Endodermal cell (in vitro differentiated cells): Measurements from ENCODE around the gene ARHGAP6. TPM values are rescaled to one million over a fixed set of nuclear protein-coding genes. Genes with fewer than 3 reads are reported as not detected.
A peak's percentile ranks its signal among the peaks of the same experiment; 100 is the strongest.

Source experiments
- DNase-seq: peaks from one replicate; pipeline ENCODE4 v3.0.0-alpha.2; 2017
- H3K27ac ChIP-seq: 2 replicates; pipeline ENCODE4 v1.5.1; 2013; ENCODE audit warnings: mild to moderate bottlenecking, low read depth, low read length, moderate library complexity
- H3K27me3 ChIP-seq: 2 replicates; pipeline ENCODE4 v1.6.1; 2013; ENCODE audit warnings: mild to moderate bottlenecking, low read length, moderate library complexity; ENCODE audit not compliant: insufficient read depth, control insufficient read depth, poor library complexity, severe bottlenecking
- H3K36me3 ChIP-seq: 2 replicates; pipeline ENCODE4 v1.7.0; 2013; ENCODE audit warnings: mild to moderate bottlenecking, low read length, moderate library complexity; ENCODE audit not compliant: control insufficient read depth, insufficient read depth
- H3K4me1 ChIP-seq: one replicate; pipeline ENCODE4 v1.7.0; 2013; ENCODE audit warnings: low read length; ENCODE audit not compliant: control insufficient read depth, insufficient read depth
- H3K4me3 ChIP-seq: 2 replicates; pipeline ENCODE4 v1.5.1; 2013; ENCODE audit warnings: mild to moderate bottlenecking, low read length, moderate library complexity
- H3K9ac ChIP-seq: 2 replicates; pipeline ENCODE4 v1.6.1; 2013; ENCODE audit warnings: mild to moderate bottlenecking, low read length, moderate library complexity; ENCODE audit not compliant: poor library complexity, severe bottlenecking; ENCODE audit errors: extremely low read depth
- H3K9me3 ChIP-seq: 2 replicates; pipeline ENCODE4 v1.6.1; 2013; ENCODE audit warnings: mild to moderate bottlenecking, low read length, moderate library complexity; ENCODE audit not compliant: control insufficient read depth
- H3K27ac Mint-ChIP-seq: 2 replicates; pipeline ENCODE4 v1.8.0; 2020; ENCODE audit warnings: mixed read lengths
- H3K27me3 Mint-ChIP-seq: 2 replicates; pipeline ENCODE4 v1.8.0; 2021; ENCODE audit warnings: mild to moderate bottlenecking, mixed read lengths; ENCODE audit not compliant: insufficient read depth
- H3K36me3 Mint-ChIP-seq: 2 replicates; pipeline ENCODE4 v1.8.0; 2020; ENCODE audit warnings: low read depth, mixed read lengths
- H3K4me1 Mint-ChIP-seq: 2 replicates; pipeline ENCODE4 v1.8.0; 2020; ENCODE audit warnings: mixed read lengths
- H3K4me3 Mint-ChIP-seq: 2 replicates; pipeline ENCODE4 v1.8.0; 2020; ENCODE audit warnings: mild to moderate bottlenecking, moderate library complexity, mixed read lengths
- H3K9me3 Mint-ChIP-seq: 2 replicates; pipeline ENCODE4 v1.8.0; 2020; ENCODE audit warnings: mild to moderate bottlenecking, mixed read lengths
- CTCF ChIP-seq: fragments of 200-600 bp; sonication (generic); conservative IDR thresholded peaks from 2 replicates; pipeline ENCODE4 v1.5.0; 2021; ENCODE audit warnings: antibody characterized with exemption, mild to moderate bottlenecking
- WGBS, 2 experiments: methylation state at CpG; one replicate each; pipeline versions ENCODE4 v1.1.5 to v1.1.7; 2013; ENCODE audit warnings: missing lambda C conversion rate in 2 of 2, mixed read lengths in 1 of 2; ENCODE audit not compliant: insufficient coverage in 1 of 2, insufficient read length in 1 of 2; 5-methylcytosine and 5-hydroxymethylcytosine counted together
- total RNA-seq, 2 donors: library from RNA; stranded (reverse); fragmentation: NEBNext Ultra II Directional in 1 of 2; extraction: Animal tissue kit (Norgen Biotek cat#: 25700) in 1 of 2; gene quantifications; 2 replicates in 1 of 2; 3 replicates in 1 of 2; pipeline ENCODE4 v1.2.1, GENCODE V29; 2021

The ARHGAP6 gene
- total RNA-seq, 2 donors from 2014 or later: 0.48 to 0.73 TPM

DNA sequence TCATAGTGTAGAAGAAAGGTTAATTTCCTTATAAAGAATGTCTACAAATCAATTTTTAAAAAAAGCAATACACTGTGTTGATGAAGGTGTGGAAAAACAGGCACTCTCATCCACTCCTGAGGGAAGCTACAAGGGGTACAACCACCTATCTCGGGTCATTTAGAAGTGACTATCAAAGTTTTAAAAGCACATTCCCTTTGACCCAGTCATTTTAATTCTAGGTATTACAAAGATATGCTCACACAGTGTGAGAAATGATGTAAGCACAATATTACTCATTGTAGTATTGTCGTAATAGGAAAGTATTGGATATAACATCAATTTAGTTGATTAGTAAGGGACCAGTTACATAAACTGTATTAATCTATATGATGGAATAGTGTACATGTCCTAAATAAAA is 562.0 kb downstream of the ARHGAP6 start:
- Histone ChIP-seq H3K9ac (no peak overlapping the region), H3K27ac (no peak overlapping the region), H3K27me3 (no peaks in the 10 kb centered on the region), H3K36me3 (no peaks in the 10 kb centered on the region), H3K4me1 (no peaks in the 10 kb centered on the region), H3K4me3 (no peak overlapping the region), H3K9me3 (no peaks in the 10 kb centered on the region)
- no peak for TF ChIP-seq CTCF
- Mint-ChIP-seq H3K27me3 (no peaks in the 10 kb centered on the region), H3K4me1 (peaks cover 3% of the 10 kb centered on the region), H3K4me3 (no peak overlapping the region), H3K27ac (no peak overlapping the region), H3K9me3 (peaks cover 39% of the 10 kb centered on the region), H3K36me3 (no peaks in the 10 kb centered on the region)
- no peak for DNase-seq
- 90% methylated on average over 2 of the region's 2 CpGs; no CpG with 5 or more reads in 1 of the 2 experiments for WGBS, 2 experiments

GRCh38 chrX:11103006-11103405 is 562.7 kb downstream of the ARHGAP6 start:
- H3K4me1 Mint-ChIP-seq: peaks cover 3% of the 10 kb centered on the region
- WGBS, 2 experiments: 83 to 98% methylated on average over 2 to 3 of the region's 3 CpGs
- Histone ChIP-seq H3K4me3 (no peak overlapping the region), H3K9me3 (no peaks in the 10 kb centered on the region), H3K4me1 (no peaks in the 10 kb centered on the region), H3K27me3 (no peaks in the 10 kb centered on the region), H3K27ac (no peak overlapping the region), H3K36me3 (no peaks in the 10 kb centered on the region), H3K9ac (no peak overlapping the region)
- H3K27ac Mint-ChIP-seq: no peak overlapping the region
- peaks cover 44% of the 10 kb centered on the region for H3K9me3 Mint-ChIP-seq
- no peak overlapping the region for H3K4me3 Mint-ChIP-seq
- no peaks in the 10 kb centered on the region for H3K36me3 Mint-ChIP-seq
- TF ChIP-seq CTCF: no peak
- no peak for DNase-seq
- H3K27me3 Mint-ChIP-seq: no peaks in the 10 kb centered on the region

DNA sequence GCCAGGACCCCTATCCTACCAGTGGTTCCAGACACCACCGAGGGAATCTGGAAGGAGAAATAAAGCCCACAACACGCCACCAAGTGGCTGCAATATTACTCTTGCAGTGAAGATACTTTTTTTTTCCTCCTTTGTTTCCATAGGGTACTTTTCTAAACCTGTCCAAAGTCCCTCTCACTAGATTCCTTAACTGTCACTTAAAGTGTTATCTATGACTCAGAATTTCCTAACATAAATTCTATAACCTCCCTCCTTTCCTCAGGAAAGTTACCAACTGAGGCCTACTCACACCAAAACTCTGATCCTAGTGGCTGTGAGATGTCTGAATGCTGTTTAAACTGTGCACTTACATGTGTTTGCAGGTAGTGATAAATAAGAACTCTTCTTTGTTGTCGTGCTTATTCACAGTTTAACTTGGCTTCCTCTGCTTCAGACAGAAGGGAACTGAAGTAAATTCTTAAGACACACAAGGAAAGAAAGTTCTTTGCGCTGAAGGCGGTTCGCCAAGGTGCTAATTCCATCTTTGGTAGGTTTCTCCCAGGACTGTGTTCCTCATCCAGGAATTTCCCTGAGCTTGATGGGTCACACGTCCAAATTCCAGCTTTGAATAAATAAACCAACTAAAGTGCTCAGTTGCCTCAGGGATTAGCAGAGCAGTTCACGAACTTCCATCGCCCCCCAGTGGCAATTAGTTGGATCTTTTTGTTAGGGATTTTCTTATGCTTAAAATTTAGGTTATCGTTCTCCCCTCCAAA is 565.3 kb downstream of the ARHGAP6 start:
- H3K36me3 ChIP-seq: no peaks in the 10 kb centered on the region
- H3K27ac ChIP-seq: peak overlapping the region; percentile 57
- no peaks in the 10 kb centered on the region for H3K36me3 Mint-ChIP-seq
- H3K27me3 ChIP-seq: no peaks in the 10 kb centered on the region
- peak; percentile 73 for TF ChIP-seq CTCF
- H3K9me3 ChIP-seq: no peaks in the 10 kb centered on the region
- peaks cover 36% of the 10 kb centered on the region for H3K9me3 Mint-ChIP-seq
- peaks cover 3% of the 10 kb centered on the region for H3K4me1 Mint-ChIP-seq
- H3K27me3 Mint-ChIP-seq: no peaks in the 10 kb centered on the region
- H3K4me1 ChIP-seq: no peaks in the 10 kb centered on the region
- H3K27ac Mint-ChIP-seq: no peak overlapping the region
- H3K4me3 Mint-ChIP-seq: no peak overlapping the region
- peak; percentile 62 for DNase-seq
- 50 to 88% methylated on average over 6 to 10 of the region's 10 CpGs for WGBS, 2 experiments
- no peak overlapping the region for H3K4me3 ChIP-seq
- H3K9ac ChIP-seq: no peak overlapping the region
